ENCODE measurements around the gene NSUN7.

- TF ChIP-seq CTCF (IDR thresholded peaks at IDR 0.05) = no peak
- TF ChIP-seq POLR2A (IDR thresholded peaks at IDR 0.05) = no peak
Measured at GRCh38 chr4:40782876-40783275, 33.1 kb downstream of the NSUN7 start.

All from testis (tissue), 2 donors.